Germinal center (tissue), 1 donor: ENCODE measurements around the gene ARID1B.
"Not testable (repeated sequence)": the region's sequence is repeated elsewhere in the genome, so short reads cannot be mapped to it uniquely, and the experiment has no call there.

Source experiments
- DNase-seq: peaks from one replicate; pipeline ENCODE4 v3.0.0; 2012; ENCODE audit warnings: mixed read lengths, low spot score

The ARID1B gene

DNA sequence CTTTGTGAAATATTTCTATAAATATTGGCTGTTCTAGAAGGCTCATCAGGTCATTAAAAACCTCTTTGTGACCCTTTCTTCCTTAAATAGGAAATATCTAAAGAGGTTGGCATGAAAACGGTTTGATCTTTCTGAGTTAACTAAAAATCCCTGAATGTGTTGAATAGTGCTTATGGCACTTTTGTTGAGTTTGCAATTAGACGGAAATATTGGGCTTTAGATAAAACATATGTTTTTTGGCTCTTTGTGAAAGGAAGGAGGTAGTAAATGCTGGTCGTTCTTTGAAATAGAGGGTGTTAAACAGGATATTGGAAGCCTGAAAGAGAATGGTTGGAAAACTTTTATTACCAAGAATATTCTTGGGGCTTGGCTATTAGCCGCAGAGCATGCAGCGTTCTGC is 163.0 kb downstream of the ARID1B start:
- DNase-seq = no peak

DNA sequence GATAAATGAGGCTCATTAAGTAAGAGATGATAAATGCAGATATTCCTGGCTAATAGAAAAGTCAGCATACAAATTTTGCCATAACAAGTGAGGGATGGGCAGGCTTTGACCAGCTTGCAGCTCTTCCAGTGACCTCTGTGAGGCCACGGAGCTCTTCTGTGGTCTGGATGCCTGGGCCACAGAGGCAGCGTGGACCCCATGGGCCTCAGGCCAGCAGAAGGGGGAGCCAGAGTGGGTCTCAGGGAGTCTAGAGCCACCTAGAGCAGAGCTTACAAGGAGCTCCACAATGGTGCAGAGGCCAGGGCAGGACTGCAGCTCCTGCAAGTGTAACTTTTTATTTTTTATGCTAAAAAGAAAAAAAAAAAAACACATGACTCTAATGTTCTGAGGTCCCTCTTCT is 165.1 kb downstream of the ARID1B start:
- no peak for DNase-seq

DNA sequence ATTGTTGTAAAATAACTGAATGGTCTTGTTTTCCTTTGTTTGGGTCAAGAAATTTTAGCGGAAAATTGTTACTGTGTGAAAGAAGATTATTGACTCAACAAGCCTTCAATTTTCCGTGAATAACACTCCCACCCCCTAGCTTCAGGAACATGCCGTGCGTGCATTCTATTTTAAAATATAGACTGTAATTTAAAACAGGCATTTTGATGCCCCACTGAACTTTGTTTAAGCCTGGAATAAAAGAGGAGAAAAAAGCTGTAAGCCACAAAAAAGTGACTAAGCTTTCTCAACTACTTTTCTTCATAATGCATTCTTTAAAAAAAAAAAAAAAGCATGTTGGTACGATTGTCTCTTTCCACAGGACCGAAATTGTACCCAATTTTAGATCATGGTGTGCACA is 166.0 kb downstream of the ARID1B start:
- no peak for DNase-seq

DNA sequence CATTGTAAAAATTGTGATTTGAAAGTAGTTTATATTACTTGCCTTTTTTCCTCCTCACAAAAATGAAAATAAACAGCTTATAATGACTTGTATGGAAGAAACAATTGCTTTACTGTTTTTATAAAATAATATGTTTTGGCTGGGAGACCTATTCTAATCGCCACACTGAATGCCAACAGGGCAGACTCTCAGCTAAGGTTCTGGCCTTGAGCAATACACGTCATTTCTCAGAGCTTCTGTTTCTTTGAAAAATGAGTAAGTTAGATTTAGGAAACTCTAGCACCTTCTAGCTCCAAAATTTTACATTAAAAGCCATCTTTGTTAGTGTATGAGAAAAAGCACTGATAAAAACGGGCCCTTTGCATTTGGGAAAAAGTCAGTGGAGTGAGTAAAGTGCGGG is 166.6 kb downstream of the ARID1B start:
- DNase-seq = no peak

DNA sequence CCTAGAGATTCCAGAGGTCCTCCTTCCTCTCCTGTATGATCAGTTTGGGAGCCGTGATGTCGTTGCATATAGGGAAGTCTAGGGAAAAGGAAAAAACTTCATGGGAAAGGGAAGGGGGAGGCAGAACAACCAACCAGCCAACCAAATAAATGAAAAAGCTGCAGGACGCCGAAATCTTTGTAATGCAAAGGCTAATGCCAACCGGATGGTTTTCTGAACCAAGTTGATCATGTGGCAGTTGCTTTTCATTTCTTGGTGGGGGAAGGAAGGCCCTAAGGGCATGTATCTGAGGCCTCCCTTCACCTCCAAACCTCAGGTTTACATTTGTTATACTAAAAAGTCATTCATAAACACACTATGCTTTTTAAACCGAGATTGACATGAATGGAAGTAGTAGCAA is 167.2 kb downstream of the ARID1B start:
- no peak for DNase-seq

DNA sequence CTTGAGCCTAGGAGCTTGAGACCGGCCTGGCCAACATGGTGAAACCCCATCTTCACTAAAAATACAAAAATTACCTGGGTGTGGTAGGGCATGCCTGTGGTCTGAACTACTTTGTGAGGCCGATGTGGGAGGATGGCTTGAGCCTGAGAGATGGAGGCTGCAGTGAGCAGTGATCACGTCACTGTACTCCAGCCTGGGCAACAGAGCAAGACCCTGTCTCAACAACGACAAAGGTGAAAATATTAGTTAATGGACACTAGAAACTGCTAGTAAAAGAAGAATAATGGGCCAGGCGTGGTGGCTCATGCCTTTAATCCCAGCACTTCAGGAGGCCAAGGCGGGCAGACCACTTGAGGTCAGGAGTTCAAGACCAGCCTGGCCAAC is 168.6 kb downstream of the ARID1B start:
- DNase-seq = not testable (repeated sequence)

DNA sequence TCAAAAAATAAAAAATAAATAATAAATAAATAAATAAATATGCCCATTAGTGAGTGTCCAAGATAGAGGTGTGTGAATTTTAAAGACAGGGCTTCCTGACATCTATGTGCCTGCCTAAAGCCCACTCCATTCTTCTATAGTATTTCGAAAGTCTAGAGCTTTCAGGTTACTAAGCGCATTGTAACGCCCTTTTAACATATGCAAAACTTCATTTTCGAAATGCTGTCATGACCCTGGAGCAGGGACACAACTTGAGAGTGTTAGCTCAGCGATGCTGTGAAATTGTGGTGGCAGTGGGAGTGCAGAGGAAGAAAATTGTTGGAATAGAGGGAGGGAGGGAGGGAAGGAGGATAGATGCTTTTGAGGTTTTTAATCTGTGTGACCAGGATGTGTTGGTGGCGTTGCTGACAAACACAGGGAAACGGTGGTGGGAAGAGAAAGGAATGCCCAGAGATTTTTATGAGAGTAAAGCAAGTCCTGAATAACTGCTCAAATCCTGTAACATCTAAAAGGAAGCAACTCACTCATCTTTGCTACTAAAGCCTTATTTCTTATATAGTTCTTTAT is 169.3 kb downstream of the ARID1B start:
- DNase-seq = no peak

DNA sequence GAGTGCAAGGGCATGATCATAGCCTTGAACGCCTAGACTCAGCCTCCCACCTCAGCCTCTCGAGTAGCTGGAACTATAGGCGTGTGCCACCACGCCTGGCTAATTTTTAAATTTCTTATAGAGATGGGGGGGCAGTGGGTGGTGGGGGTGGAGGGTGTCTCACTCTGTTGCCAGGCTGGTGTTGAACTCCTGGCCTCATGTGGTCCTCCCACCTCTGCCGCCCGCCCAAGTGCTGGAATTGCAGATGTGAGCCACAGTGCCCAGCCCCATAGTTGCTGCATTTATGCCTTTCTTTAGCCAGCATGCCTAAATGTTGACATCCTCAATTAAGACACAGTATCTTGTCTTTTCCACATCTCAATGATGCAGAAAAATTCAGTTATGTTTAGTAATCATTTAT is 171.1 kb downstream of the ARID1B start:
- DNase-seq = no peak

DNA sequence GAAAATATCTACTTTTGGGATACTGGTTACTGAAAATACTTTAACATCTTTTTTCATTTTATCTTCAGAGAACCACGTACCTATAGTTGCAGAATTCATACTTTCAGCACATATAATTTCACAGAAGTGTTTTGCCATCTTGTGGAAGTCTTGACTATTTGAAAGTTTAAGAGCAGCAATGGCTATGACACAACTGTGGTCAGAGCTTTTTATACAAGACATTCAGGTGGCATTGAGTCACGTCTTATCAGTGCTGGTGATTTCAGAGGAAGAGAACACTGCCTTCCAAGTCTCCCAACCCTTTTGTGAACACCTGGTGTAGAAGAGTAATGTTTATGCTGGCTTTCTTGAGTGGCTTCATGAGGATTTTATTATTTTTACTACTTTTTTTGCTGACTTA is 171.6 kb downstream of the ARID1B start:
- no peak for DNase-seq

DNA sequence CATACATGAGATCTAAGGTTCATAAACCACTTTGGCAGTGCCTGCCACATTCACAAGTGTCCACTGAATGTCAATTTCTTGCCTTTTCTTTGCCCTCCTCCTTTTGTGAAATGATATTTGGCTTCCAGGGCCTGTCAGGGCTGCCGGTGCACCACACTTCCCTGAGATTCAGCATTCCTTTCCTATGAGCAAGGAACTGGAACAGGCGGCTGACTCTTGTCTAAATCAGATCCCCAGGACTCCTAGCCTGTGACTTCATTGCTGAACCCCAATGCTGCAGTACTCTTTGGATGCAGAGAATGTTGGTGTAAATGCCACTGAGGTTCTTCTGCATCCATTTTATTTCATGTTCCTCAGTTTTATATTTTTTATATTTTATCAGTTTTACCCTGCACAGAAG is 172.2 kb downstream of the ARID1B start:
- no peak for DNase-seq

DNA sequence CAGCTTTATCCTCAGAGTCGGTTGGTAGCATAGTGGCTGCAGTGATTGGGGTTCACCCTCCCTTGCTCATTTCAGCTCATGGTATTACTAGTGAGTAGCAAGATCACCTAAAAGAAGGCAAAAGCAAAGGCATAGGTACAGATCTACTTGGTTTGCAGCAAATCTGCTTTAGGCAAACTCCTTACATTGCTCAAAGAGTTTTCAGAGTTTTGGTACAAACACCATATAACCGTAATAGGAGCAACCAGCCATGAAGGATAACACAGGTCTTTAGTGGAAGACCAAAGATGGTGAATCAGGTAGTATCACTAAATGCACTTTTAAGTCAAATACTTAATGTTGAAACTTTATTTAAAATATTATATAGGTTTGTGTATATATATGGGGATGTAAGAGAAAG is 172.9 kb downstream of the ARID1B start:
- no peak for DNase-seq

DNA sequence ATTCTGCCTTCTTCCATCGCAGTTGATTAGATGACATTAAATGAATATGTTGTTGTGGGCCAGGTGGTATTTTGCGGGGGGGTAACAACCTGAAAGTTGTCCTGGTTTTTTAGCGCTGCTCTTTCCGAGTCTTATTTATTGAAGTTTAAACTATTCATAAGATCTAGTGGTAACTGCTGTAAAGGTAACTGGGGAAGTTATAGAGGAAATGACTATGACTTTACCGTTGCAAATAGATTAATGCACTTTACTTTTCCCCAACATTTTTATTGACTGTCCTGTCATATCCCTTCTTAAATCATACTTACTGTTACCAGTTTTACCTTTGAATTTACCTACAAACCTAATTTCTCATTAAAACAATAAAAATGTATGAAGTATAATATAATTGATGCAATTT is 173.4 kb downstream of the ARID1B start:
- DNase-seq = no peak

DNA sequence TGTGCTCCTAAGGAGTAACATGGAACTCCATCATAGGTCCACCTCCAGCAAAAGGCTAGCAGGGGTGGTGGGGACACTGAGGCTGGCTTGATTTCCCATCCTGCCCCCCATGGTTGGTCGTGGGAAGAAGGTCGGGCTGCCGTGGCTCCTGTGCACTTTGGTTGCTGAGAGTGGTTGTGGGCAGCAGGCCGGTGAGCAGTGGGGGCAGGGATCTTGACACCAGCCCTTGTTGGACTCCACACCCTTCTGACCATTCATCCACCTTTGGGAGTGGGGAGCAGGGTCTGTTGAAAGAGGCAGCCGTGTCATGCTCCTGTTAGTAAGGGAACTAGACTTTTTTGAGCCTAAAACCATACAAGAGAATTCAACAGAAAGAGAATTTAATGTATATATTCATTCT is 175.2 kb downstream of the ARID1B start:
- DNase-seq = no peak

DNA sequence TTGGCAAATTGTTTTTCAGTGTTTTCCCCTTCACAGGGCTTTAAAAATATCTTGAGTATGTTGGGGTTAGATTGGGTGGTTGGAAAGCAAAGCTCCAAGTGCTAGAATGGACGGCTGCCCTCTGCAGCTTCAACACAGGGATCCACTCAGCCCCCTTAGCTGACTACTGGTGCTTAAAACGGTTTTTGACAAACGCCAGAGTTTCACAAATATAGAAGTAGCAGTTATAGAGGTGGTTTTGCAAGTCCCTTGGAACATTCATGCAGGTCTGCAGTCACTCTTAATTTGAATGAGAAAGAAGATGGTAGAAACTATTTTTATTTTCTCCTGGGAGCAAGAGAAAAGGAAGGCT is 175.9 kb downstream of the ARID1B start:
- DNase-seq = no peak

DNA sequence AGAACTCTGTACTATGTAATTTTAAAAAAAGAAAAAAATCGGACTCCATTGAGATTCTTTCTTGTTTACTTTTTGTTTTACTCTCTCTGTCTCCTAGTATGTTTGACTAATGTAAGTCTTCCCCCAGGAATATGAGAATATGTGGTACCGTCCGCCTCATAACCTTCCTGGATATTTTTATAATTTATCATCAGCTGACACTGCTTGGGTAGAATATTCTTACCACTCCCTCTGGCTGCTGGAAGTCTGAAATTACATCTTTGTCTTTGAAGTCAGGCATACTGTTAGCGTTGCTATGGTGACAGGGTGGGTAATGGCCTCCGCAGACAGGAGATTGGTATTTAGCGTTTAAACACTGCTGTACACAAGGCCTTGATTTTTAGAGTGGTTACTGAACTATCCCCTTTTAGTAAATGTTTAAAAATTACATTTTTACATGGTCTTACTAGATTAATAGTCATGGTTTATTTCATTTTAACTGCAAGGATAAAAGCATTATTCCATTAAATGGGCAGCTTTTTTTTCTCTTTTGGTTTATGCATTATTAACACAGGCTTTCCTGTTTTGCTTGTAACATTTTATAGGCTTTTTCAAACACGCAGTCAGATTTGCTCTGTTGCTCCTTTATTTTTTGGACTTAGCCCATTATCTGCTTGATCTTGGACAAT is 176.4 kb downstream of the ARID1B start:
- DNase-seq = no peak

DNA sequence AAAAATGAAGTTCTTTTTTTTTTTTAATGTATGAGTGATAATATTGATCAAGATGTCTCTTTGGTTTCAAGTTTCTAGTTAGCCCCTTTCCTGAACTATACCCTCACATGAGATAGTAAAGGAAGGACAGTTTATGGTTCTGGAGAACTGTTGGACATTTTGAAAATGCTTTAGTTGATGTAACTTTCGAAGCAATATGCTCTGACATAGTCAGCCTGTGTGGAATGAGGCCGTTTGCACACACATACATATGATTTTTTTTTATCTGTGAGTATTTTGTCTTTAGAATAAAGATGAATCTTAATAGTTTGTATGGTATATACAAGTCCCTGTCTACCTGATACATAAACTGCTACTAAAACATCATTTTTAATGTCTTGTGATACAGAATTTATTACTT is 177.0 kb downstream of the ARID1B start:
- no peak for DNase-seq

DNA sequence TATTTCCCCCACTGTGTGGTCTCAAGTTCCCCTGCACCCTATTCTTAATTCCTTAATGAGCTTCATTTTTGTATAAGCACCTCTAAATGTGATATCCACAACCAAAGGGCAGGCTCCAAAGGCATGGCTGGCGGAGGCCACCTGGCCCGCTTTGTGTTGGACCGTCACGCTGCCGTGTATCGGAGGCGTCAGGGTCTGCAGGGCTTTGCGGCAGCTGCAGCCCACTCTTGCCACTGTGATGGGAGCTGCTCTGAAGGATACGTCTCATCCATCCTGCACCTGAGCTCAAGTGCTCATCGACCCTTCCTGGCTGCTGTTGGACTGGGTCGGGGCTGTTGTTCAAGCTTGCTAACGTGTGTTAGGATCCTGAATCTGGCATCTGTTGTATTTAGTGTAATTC is 177.6 kb downstream of the ARID1B start:
- DNase-seq = no peak

DNA sequence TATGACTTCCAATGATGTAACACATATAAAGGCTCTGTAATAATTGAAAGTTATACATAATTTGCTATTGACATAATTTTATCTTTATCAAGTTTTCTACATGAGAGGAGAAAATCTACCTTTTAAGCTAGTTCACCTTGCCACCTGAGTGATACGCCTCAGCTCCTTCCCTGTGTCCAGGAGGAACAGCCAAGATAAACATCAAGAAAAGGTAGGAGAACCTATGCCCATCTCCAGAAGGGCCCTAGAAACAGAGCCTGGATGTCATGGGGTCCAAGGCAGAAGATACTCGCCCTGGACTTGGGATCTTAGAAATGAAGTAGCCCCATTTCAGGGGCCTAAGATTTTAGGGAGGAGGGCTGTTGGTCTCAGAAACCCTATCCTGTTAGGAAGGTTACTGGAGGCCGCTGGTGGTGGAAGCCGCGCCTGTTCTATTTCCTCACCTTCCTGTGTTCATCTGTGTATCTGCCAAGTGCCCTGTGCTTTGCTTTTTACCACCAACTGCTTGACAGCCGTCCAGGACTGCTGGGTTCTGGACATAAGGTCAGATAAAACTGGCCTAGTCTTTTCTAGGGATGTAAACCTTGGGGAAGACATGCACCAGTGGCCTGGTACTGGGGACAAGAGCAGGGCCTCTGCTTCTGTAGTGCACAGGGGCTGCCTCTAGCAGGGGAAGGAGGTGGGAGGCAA is 178.5 kb downstream of the ARID1B start:
- DNase-seq = no peak

DNA sequence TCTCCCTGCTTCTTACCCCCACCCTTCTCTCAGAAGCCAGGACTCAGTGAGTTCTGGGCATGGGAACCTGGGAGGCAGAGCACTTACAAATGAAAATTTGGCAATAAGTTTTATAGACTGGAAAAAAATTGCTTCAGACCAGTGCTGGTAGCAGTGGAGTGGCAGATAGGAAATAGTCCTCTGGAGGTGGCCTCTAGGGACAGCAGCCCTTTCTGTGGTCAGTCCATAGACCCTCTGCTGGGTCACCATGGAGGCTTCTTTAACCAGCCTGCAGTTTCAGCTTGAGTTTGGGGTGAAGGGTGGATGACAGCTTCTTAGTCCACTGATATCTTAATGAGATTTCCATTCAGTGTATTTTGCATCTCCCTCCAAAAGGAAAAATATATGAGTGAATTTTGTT is 179.1 kb downstream of the ARID1B start:
- no peak for DNase-seq

DNA sequence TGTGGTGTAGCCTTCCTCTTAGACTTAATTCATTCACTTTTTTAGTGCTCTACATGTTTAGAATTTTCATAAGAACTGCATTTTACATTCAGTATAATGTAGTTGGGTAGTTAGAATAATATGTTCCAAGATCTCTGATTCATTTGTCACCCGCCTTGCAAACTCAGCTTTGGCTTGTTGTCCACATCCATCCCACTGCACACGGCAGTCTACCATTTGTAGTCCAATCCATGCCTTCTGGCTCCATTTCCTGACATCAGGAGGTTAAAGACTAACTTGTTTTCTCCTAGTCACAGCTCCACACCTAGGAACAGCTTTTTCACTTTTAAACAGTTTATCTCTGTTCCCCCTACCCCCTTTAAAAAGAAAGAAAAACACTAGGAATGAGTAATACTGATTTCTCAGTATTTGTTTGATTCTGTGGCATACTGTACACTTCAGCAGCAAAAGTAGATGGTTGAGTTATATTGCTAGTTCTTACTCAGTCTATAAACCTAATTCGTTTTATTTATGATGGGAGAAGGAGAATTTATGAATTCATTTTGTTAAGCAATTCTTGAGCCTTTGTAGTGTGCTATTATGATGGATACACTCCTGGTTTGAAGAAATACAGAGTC is 180.9 kb downstream of the ARID1B start:
- no peak for DNase-seq

DNA sequence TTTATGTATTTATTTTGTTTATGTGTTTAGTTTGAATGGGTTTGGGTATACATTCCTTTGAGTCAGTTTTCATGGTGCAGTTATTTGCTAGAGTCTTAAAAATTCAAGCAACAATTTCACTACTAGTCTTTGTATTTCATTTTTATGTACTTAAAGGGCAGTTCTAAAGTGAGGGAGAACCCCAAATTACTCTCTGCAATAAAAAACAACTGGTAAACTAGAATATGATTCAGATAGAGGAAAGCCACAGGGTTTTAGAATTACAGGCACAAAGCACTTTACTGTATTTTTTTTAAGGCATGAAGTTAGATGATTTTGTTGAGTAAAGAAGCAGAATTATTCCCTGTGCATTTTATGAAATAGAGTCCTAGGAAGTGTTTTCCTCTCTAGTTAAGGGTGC is 183.3 kb downstream of the ARID1B start:
- no peak for DNase-seq

DNA sequence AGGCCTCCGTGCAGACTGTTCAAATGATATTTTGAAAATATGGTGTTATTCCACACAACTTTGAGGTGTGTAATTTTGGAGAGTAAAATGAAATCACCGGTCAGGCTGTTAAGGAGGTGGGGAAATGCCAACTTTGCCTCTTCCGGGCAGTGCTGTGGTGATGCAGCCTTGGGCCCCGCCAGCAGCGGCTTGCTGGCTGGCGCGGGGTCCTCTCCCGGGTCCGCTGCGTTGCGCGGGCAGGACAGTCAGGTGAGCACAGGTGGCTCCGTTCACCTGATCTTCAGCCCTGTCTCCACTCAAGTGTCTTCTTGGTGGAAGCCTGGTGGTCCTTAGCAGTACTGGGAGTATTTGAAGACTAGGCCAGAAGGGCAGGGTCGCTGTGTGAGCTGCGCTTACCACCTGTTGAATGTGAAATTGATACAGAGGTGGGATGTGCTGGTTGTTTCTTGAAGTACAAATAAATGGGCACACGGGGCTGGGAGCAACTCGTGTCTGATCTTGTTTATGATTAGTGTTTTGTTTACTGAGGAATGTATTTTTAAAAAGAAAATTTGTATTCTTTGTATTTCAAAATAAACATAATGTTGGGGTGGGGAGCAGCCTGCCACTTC is 184.2 kb downstream of the ARID1B start:
- no peak for DNase-seq
